ENCODE results near the gene KIFAP3.

The KIFAP3 gene

DNA sequence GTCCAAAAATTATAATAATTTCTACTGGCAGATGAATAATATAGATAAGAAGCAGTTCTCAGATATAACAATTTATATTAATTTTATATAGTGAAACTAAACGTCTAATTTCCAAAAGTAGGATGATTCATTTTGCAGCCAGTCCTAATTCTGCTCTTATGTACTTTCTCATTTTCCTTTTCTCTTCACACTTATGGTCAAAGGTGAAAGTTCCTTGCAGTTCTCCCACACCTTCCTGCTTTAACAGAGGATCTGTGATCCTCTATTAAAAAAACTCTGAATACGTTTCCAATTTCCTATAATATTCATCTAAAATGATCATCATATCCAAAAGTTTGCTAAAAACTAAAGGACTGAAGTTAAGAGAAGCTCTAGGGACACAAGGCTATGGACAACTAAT lies 78.5 kb downstream of the KIFAP3 start:
- no peak overlapping the region for H3K4me3 ChIP-seq (ENCODE audit: insufficient read depth in 1 of 2, low read depth in 1 of 2, low read length in 2 of 2)
- H2BK5ac ChIP-seq (ENCODE audit: low read depth, low read length, poor library complexity, severe bottlenecking), result no peak overlapping the region
- no peak overlapping the region for H2BK12ac ChIP-seq (ENCODE audit: low read length in 2 of 2)
- H2BK120ac ChIP-seq (ENCODE audit: low read depth, low read length), result no peak overlapping the region
- H3K14ac ChIP-seq (ENCODE audit: low read length in 2 of 2), result no peak overlapping the region
- no peak overlapping the region for H2BK15ac ChIP-seq (ENCODE audit: low read depth, poor library complexity, severe bottlenecking)
- H3K23ac ChIP-seq (ENCODE audit: low read length in 2 of 2), result no peak overlapping the region
- H3K18ac ChIP-seq (ENCODE audit: low read depth in 1 of 2, low read length in 2 of 2), result no peak overlapping the region
- no peak overlapping the region for H3K27ac ChIP-seq (ENCODE audit: low read length, poor library complexity, severe bottlenecking)
- peaks cover 0 to 19% of the 10 kb centered on the region in 2 experiments for H3K36me3 ChIP-seq (ENCODE audit: control insufficient read depth in 1 of 2, insufficient read depth in 2 of 2, low read depth in 1 of 2, low read length in 2 of 2)
- H3K9me3 ChIP-seq (ENCODE audit: control insufficient read depth, low read length), result no peaks in the 10 kb centered on the region
- H3K27me3 ChIP-seq (ENCODE audit: control insufficient read depth in 1 of 2, insufficient read depth in 1 of 2, low read length in 2 of 2), result no peaks in the 10 kb centered on the region
- no peak overlapping the region for H3K4ac ChIP-seq (ENCODE audit: low read depth in 1 of 2, low read length in 2 of 2)
- H4K8ac ChIP-seq (ENCODE audit: low read length), result no peak overlapping the region
- H2AFZ ChIP-seq (ENCODE audit: low read depth, low read length), result no peak overlapping the region
- no peaks in the 10 kb centered on the region for H3K4me1 ChIP-seq (ENCODE audit: control insufficient read depth, insufficient read depth, low read depth, low read length)
- no peak overlapping the region for H3K9ac ChIP-seq (ENCODE audit: low read length)
- no peak overlapping the region for H3K4me2 ChIP-seq (ENCODE audit: low read length, poor library complexity, severe bottlenecking)
- H4K91ac ChIP-seq (ENCODE audit: low read length), result no peak overlapping the region
- DNase-seq, result no peak
- H2AK5ac ChIP-seq (ENCODE audit: low read length, severe bottlenecking), result no peak overlapping the region
- 97% methylated on average over 1 of the region's 2 CpGs for WGBS
- H3K79me1 ChIP-seq (replicated peaks; ENCODE audit: low read length, poor library complexity, severe bottlenecking), result no peaks in the 10 kb centered on the region

DNA sequence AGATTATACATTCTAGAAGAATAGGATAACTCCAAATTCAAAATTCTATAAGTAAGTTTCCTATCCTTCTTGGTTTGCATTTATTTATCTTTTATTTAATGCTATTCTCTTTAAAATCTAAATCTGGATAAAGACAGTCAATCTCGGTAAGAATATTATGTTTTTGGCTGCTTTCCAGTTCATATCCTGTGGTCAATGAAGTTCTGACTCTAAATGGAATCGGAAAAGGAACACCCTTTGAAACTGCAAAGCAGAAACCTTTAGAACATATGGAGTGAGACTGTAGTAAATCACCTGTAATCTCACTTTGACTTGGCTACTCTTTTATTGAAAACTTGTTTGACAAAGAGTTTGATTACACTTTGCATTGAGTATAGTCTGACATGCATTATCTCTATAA lies 85.2 kb downstream of the KIFAP3 start:
- Histone ChIP-seq H3K4me2 (ENCODE audit: low read length, poor library complexity, severe bottlenecking) (no peak overlapping the region), H3K9me3 (ENCODE audit: control insufficient read depth, low read length) (no peaks in the 10 kb centered on the region), H2BK5ac (ENCODE audit: low read depth, low read length, poor library complexity, severe bottlenecking) (no peak overlapping the region), H3K79me1 (replicated peaks; ENCODE audit: low read length, poor library complexity, severe bottlenecking) (no peaks in the 10 kb centered on the region), H3K27ac (ENCODE audit: low read length, poor library complexity, severe bottlenecking) (no peak overlapping the region), H2BK120ac (ENCODE audit: low read depth, low read length) (no peak overlapping the region), H3K27me3 (ENCODE audit: control insufficient read depth in 1 of 2, insufficient read depth in 1 of 2, low read length in 2 of 2) (no peaks in the 10 kb centered on the region), H3K14ac (ENCODE audit: low read length in 2 of 2) (no peak overlapping the region), H3K23ac (ENCODE audit: low read length in 2 of 2) (no peak overlapping the region), H3K36me3 (ENCODE audit: control insufficient read depth in 1 of 2, insufficient read depth in 2 of 2, low read depth in 1 of 2, low read length in 2 of 2) (peaks cover 0 to 34% of the 10 kb centered on the region in 2 experiments), H2BK15ac (ENCODE audit: low read depth, poor library complexity, severe bottlenecking) (no peak overlapping the region), H3K4ac (ENCODE audit: low read depth in 1 of 2, low read length in 2 of 2) (no peak overlapping the region), H4K8ac (ENCODE audit: low read length) (no peak overlapping the region), H3K18ac (ENCODE audit: low read depth in 1 of 2, low read length in 2 of 2) (no peak overlapping the region), H2AK5ac (ENCODE audit: low read length, severe bottlenecking) (no peak overlapping the region), H2BK12ac (ENCODE audit: low read length in 2 of 2) (no peak overlapping the region), H2AFZ (ENCODE audit: low read depth, low read length) (no peak overlapping the region), H4K91ac (ENCODE audit: low read length) (no peak overlapping the region), H3K4me1 (ENCODE audit: control insufficient read depth, insufficient read depth, low read depth, low read length) (no peaks in the 10 kb centered on the region), H3K9ac (ENCODE audit: low read length) (no peak overlapping the region), H3K4me3 (ENCODE audit: insufficient read depth in 1 of 2, low read depth in 1 of 2, low read length in 2 of 2) (no peak overlapping the region)
- no peak for DNase-seq
- WGBS, result 93% methylated on average over 2 of the region's 2 CpGs

DNA sequence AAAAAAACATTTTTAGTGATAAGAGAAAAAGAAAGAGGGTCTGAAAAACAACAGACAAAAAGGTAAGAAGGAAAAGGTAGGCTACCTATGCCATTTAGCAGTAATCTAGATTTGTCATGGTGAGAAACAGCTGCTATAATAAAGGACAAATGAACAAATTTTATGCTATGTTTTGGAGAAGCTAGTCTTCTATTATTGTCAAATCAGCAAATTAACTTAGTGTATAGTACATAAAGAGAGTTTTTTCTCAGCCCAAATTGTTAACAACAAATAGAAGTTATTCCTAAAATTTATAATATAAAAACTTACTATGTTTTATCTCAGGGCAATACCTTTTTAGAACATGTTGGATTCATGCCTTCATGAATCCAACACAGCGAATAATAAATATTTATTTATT lies 88.7 kb downstream of the KIFAP3 start:
- Histone ChIP-seq H3K27me3 (ENCODE audit: control insufficient read depth in 1 of 2, insufficient read depth in 1 of 2, low read length in 2 of 2) (no peaks in the 10 kb centered on the region), H3K14ac (ENCODE audit: low read length in 2 of 2) (no peak overlapping the region), H3K36me3 (ENCODE audit: control insufficient read depth in 1 of 2, insufficient read depth in 2 of 2, low read depth in 1 of 2, low read length in 2 of 2) (peaks cover 0 to 60% of the 10 kb centered on the region in 2 experiments), H3K4ac (ENCODE audit: low read depth in 1 of 2, low read length in 2 of 2) (no peak overlapping the region), H3K9ac (ENCODE audit: low read length) (no peak overlapping the region), H3K23ac (ENCODE audit: low read length in 2 of 2) (no peak overlapping the region), H2BK15ac (ENCODE audit: low read depth, poor library complexity, severe bottlenecking) (no peak overlapping the region), H3K27ac (ENCODE audit: low read length, poor library complexity, severe bottlenecking) (no peak overlapping the region), H2BK120ac (ENCODE audit: low read depth, low read length) (no peak overlapping the region), H2AFZ (ENCODE audit: low read depth, low read length) (no peak overlapping the region), H3K4me3 (ENCODE audit: insufficient read depth in 1 of 2, low read depth in 1 of 2, low read length in 2 of 2) (no peak overlapping the region), H2AK5ac (ENCODE audit: low read length, severe bottlenecking) (no peak overlapping the region), H2BK5ac (ENCODE audit: low read depth, low read length, poor library complexity, severe bottlenecking) (no peak overlapping the region), H2BK12ac (ENCODE audit: low read length in 2 of 2) (no peak overlapping the region), H3K18ac (ENCODE audit: low read depth in 1 of 2, low read length in 2 of 2) (no peak overlapping the region), H4K8ac (ENCODE audit: low read length) (no peak overlapping the region), H3K79me1 (replicated peaks; ENCODE audit: low read length, poor library complexity, severe bottlenecking) (no peaks in the 10 kb centered on the region), H4K91ac (ENCODE audit: low read length) (no peak overlapping the region), H3K4me1 (ENCODE audit: control insufficient read depth, insufficient read depth, low read depth, low read length) (no peaks in the 10 kb centered on the region), H3K4me2 (ENCODE audit: low read length, poor library complexity, severe bottlenecking) (no peak overlapping the region), H3K9me3 (ENCODE audit: control insufficient read depth, low read length) (no peaks in the 10 kb centered on the region)
- WGBS, result no CpG with 5 or more reads among the region's 1 CpG
- no peak for DNase-seq

DNA sequence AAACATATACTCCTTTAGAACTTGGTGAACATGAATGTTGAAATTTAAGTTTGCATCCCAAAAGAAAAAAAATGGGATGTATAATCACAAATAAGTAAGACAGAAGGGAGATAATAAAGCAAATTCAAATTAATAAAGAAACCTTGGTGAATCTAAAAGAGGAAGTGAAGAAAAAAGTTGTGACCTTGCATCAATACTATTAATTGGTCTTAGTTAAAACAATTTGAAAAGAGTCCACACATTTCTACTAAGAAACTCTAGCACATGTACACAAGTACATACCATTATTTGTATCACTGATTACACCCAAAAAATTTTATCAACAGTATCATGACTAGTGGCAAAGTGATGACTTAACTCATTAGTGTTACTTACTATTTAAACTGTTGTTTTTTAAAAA lies 100.4 kb downstream of the KIFAP3 start:
- Histone ChIP-seq H3K27ac (ENCODE audit: low read length, poor library complexity, severe bottlenecking) (no peak overlapping the region), H4K91ac (ENCODE audit: low read length) (no peak overlapping the region), H3K9me3 (ENCODE audit: control insufficient read depth, low read length) (no peaks in the 10 kb centered on the region), H3K18ac (ENCODE audit: low read depth in 1 of 2, low read length in 2 of 2) (no peak overlapping the region), H3K4me3 (ENCODE audit: insufficient read depth in 1 of 2, low read depth in 1 of 2, low read length in 2 of 2) (no peak overlapping the region), H2BK5ac (ENCODE audit: low read depth, low read length, poor library complexity, severe bottlenecking) (no peak overlapping the region), H3K4me1 (ENCODE audit: control insufficient read depth, insufficient read depth, low read depth, low read length) (no peaks in the 10 kb centered on the region), H3K14ac (ENCODE audit: low read length in 2 of 2) (no peak overlapping the region), H2BK12ac (ENCODE audit: low read length in 2 of 2) (no peak overlapping the region), H3K9ac (ENCODE audit: low read length) (no peak overlapping the region), H3K4me2 (ENCODE audit: low read length, poor library complexity, severe bottlenecking) (no peak overlapping the region), H3K4ac (ENCODE audit: low read depth in 1 of 2, low read length in 2 of 2) (no peak overlapping the region), H3K36me3 (ENCODE audit: control insufficient read depth in 1 of 2, insufficient read depth in 2 of 2, low read depth in 1 of 2, low read length in 2 of 2) (peaks cover 0 to 68% of the 10 kb centered on the region in 2 experiments), H2AK5ac (ENCODE audit: low read length, severe bottlenecking) (no peak overlapping the region), H3K23ac (ENCODE audit: low read length in 2 of 2) (no peak overlapping the region), H2AFZ (ENCODE audit: low read depth, low read length) (no peak overlapping the region), H3K27me3 (ENCODE audit: control insufficient read depth in 1 of 2, insufficient read depth in 1 of 2, low read length in 2 of 2) (no peaks in the 10 kb centered on the region), H3K79me1 (replicated peaks; ENCODE audit: low read length, poor library complexity, severe bottlenecking) (no peaks in the 10 kb centered on the region), H2BK15ac (ENCODE audit: low read depth, poor library complexity, severe bottlenecking) (no peak overlapping the region), H4K8ac (ENCODE audit: low read length) (no peak overlapping the region), H2BK120ac (ENCODE audit: low read depth, low read length) (no peak overlapping the region)
- no peak for DNase-seq

Measured in mesenchymal stem cell (in vitro differentiated cells and primary cell).